T-helper 1 cell treated with Interleukin-12 subunit alpha and Interleukin-12 subunit beta and Interleukin-4 antibody, amounts not matched to agents 30 ng/mL and 1 ng/mL, for 36 hours (primary cell): Measurements from ENCODE around the gene GRAMD2A. TPM values are rescaled to one million over a fixed set of nuclear protein-coding genes. Genes with fewer than 3 reads are reported as not detected.

ENCODE experiments used
- intact Hi-C: fragments of 100-400 bp; cut with micrococcal nuclease; formaldehyde crosslinking; loops from one replicate; pipeline ENCODE4 v1.15.1; 2024
- total RNA-seq: library from RNA; stranded (reverse); gene quantifications from 2 replicates; pipeline ENCODE4 v1.2.3, GENCODE V29; 2022

The GRAMD2A gene
- total RNA-seq, 1 donor from 2014 or later = 0.20 TPM

DNA sequence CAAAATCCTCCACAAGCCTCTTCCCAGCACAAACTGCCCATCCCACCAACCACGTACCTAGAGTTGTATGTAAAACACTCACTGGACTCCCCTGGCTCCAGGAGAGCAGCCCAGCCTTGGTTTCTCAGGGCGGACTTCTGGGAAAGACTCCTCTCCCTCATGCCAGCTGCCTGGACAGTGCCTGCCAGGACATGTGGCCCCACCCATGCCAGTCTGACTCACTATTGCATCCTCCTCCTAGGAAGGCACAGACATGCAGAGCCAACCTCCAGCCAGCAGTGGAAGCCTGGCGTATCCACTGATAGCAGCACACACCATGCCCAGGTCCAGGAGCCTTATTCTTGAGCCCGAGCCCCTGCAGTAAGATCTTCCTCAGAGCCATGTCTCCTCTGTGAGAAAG is 24.8 kb upstream of the GRAMD2A start:
- intact Hi-C loops = no loop called here

GRCh38 chr15:72220687-72221086 is 23.1 kb upstream of the GRAMD2A start:
- intact Hi-C loops = no loop called here

- intact Hi-C loops = no loop called here
These were observed 19.6 kb upstream of the GRAMD2A start for GRCh38 chr15:72217216-72217615.

DNA sequence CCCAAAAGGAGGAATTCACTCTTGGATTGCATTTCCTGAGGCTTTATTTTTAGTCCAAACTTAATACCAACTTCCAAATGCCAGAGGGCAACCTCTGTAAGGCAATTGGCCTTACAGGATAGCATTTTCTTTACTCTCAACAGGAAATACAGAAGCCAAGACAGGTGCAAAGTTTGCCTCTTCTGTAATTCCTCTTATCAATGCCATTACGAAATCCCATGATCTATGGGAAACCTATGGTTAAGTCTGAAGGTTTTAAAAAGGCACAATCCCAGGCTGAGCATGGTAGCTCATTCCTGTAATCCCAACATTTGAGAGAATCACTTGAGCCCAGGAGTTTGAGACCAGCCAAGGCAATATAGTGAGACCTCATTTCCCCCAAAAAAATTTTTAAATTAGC is 18.5 kb upstream of the GRAMD2A start:
- intact Hi-C loops = no loop called here

GRCh38 chr15:72207558-72208085 is 10.0 kb upstream of the GRAMD2A start:
- intact Hi-C loops = no loop called here

DNA sequence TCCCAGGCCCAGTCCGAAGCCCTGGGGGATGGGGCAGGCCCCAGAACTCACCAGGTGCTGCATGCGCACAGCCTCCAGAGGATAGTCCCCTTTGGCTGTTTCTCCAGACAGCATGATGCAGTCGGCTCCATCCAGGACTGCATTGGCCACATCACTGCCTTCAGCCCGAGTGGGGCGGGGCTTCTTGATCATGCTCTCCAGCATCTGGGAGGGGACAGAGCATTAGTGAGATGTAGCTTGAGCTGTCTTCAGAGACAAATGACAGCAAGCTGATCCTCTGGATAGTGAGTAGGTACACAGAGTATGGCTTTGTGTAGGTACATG is 9.1 kb upstream of the GRAMD2A start:
- intact Hi-C loops = no loop called here

DNA sequence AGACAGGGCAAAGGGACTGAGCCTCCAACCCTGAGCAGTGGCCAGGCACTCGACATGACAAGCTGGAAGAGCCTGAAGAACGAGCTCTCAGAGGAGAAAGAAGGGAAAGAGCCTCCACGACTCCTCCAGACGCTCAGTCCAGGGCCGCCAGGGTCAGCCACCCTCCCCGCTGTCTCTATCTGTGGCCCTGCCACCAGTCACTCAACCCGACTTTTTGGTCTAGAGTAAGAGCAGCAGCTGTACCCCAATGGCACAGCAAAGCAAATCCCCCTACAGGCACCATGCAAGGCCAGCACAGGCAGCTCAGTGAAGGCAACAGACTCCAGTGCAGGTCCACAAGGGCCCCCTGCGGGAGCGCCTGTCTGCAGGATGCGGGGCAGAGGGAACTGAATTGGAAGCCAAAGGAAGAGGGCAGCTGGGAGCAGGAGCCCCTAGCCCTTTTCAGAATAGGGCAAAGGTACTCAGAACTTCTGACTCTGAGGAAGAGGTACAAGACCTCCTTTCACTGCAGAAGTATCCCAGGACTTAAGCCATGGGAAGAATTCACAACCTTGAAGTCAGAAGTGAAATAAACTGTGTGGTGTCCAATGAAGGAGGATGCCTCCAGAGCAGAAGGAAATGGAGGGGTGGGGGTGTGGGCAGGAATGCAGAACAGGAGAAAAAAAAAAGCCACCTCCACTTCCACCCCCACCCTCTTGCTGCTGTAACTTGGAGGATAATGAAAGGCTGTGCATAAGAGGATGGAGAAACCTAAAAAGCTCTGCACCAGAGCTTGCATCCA is 8.5 kb upstream of the GRAMD2A start:
- intact Hi-C loops = no loop called here

DNA sequence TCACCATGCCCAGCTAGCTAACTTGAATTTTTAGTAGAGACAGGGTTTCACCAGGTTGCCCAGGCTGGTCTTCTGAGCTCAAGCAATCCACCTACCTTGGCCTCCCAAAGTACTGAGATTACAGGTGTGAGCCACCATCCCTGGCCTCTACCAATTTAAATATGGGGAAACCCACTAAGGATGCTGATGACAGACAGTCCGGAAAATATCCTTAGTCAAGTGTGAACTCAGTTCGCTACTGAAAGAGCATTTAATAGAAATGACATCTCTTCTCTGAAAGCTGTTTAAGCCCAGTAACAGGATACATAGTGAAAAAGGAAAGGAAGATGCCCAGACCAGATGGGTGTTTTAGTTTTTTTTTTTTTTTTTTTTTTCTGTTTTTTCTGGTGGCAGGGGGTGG is 7.7 kb upstream of the GRAMD2A start:
- intact Hi-C loops = no loop called here

DNA sequence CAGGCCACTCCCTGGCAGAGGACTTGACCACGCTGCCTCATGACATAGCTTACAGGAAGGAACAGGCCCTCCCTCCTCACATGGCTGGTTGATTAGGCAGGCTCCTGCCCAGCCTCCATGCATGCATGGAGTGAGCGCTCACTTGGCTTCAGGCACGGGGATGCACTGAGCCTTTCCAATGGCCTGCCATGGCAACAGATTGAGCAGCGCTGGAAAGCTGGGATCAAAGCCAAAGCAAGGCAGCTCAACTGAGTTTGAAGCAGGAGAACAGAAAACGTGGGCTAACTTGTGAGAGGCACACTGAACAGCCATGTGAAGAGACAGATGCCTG is 5.9 kb upstream of the GRAMD2A start:
- intact Hi-C loops = no loop called here

DNA sequence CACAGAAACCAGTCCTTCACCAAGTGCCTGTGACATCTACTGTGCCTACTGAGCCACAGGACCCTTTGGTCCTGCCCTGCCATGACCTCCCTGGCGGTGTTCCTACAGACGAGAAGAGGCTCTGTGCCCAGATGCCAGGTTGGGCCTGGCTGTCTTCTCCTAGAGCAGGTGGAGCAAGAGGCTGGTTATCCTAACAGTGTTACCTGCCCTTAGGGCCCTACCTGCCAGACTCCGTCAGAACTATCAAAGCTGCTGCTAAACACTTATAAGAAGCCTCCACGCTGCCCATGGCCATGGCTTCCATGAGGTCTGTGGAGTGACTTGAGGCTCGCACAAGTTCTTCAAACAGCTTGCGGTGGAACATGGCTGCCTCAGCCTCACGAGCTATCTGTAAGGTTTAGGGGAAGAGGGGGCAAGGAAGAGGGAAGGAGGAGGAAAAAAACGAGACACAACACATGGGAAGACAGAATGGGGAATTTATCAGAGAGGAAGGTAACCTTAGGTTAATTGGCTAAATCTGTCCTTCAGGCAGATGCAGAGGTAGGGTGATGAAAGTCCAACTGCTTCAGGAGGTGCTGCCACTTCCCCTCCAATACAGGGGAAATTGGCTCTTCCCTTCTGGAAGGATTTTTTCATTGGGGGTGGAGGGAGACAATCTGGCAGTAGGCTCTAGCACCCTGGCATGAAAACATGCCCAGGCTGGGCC is 5.4 kb upstream of the GRAMD2A start:
- intact Hi-C loops = no loop called here

GRCh38 chr15:72202302-72202701 is 4.7 kb upstream of the GRAMD2A start:
- intact Hi-C loops = no loop called here

DNA sequence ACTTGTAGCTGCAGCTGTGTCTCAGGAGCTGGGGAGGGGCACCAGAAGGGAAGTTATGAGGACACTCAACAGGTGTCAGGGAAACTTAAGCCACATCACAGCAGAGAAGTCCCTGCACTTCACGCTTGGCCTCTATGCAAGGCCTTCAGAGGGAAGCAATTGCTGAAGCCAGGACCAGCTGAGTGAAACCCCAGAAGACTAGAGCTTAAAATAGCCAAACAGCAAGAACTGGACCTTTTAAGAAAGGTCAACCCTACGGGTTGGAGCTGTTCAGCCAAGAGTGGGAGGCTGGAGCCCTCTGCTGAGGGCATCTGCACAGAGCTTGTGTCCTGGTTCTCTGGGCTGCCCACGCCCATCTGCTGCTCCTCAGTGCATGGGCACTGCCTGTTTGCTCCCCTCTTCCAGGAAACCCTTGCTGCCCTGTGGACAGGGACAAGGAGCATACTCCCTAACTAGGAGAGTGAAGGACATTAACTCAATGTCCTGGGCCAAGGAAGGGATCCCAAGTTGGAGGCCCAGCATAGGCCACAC is 3.9 kb upstream of the GRAMD2A start:
- intact Hi-C loops = no loop called here

- intact Hi-C loops = no loop called here
These were observed 3.0 kb upstream of the GRAMD2A start for GRCh38 chr15:72200395-72201237.

- intact Hi-C loops = loop anchor here (1.0 to 2.0 kb wide), 5 partner anchors 27 to 274 kb away; partner anchors contain the start of genes HEXA and PARP6
These were observed 2.2 kb upstream of the GRAMD2A start for GRCh38 chr15:72199721-72200212.

DNA sequence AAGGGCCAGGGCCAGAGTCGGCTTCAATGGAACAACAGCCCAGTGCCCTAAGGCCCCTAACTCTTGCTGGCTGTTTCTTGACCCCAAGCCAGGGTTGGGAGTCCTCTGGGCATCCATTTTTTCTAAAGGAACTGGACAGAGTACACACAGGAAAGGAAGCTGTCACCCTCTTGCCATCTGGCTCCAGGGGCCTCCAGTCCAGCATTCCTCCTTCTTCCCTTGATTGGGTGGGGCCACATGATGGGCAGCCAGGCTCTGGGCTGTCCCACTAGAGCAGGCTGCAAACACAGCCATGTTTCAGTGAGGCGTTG is 1.6 kb upstream of the GRAMD2A start:
- intact Hi-C loops = loop anchor here (1.0 to 2.0 kb wide), 5 partner anchors 27 to 274 kb away; partner anchors contain the start of genes HEXA and PARP6

GRCh38 chr15:72198356-72199204 is 993 bp upstream of the GRAMD2A start:
- intact Hi-C loops = loop anchor here (1.0 to 2.0 kb wide), 5 partner anchors 28 to 275 kb away; partner anchors contain the start of genes HEXA and PARP6

DNA sequence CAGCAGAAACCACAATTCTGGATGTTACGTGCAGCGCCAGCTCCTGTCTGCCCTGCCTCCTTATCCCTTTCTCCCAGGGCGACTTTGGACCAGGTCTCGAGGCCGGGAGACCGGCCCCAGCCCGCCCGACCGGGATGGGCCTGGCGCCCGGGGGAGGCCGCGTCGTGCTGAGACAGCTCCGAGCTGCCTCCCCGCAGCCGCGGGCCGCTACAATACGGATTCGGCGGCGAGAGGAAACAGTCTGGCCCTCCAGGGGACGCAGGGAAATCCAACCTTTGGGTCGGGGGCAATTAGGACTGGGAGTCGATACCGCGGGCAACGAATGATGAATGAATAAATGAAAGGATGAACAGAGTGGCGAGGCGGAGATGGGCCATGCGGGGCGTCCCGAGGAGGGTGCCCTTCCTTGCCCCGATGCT is 537 bp downstream of the GRAMD2A start:
- intact Hi-C loops = no loop called here

DNA sequence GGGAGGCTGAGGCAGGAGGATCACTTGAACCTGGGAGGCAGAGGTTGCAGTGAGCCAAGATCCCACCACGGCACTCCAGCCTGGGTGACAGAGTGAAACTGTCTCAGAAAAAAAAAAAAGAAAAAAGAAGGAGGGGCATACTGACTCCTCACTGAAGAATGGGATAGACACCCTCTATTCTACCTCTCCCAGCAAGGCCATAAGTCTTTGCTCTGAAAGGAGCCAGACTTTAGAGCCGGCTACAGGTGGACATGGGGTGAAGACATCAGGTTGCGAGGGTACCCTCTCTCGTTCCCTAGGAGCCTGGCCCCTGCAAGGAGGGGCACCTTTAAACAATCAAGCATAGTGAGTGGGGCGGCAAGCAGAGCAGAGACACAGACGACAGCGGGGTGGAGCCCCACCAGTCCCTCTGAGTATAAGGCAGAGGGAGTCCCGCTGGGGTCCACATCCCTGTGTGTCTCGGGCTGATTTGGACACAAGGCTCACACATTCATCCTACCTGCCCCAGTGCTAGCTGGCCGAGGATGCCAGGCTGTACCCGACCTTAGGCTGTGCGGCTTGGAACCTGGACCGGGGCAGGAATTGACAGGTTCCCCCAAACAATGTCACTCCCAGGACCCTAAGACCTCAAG is 1.1 kb downstream of the GRAMD2A start:
- intact Hi-C loops = no loop called here

DNA sequence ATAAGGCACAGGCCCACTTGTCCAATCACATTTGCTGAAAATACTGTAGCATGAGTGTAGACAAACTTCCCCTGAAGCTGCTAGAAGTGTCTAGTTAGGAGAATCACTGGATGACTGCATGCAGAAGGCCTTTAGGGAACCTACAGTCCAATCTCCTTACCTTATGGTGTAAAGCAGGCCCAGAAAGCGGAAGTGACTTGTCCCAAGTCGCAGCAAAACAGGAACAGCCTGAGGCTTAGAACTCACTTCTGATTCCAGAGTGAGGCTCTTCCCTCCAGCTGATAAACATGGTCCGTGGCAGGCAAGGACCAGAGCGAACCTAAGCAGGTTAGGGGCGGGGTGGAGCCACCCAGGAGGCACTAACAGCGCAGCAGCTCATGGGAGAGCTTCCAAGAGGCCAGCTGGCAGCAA is 2.5 kb downstream of the GRAMD2A start:
- intact Hi-C loops = no loop called here

GRCh38 chr15:72193836-72194396 is 3.7 kb downstream of the GRAMD2A start:
- intact Hi-C loops = no loop called here
